ENCODE measurements around the gene SELENOF. TPM values are rescaled to one million over a fixed set of nuclear protein-coding genes. Genes with fewer than 3 reads are reported as not detected.

The SELENOF gene
- total RNA-seq, 1 experiment from 2014 or later = 175 TPM

- intact Hi-C loops (cut with micrococcal nuclease) = no loop called here
These were observed 1.5 kb downstream of the SELENOF start for GRCh38 chr1:86912281-86912900.

GRCh38 chr1:86906419-86906818 lies 7.5 kb downstream of the SELENOF start:
- Histone ChIP-seq H3K4me1 (ENCODE audit: control insufficient read depth in 1 of 2, insufficient read depth in 2 of 2, low read length in 2 of 2) (no peaks in the 10 kb centered on the region), H3K27ac (ENCODE audit: low read depth, low read length) (no peak overlapping the region), H2AFZ (ENCODE audit: low read depth, low read length, poor library complexity, severe bottlenecking) (no peak overlapping the region), H4K20me1 (ENCODE audit: insufficient read depth) (peaks cover 9% of the 10 kb centered on the region; the same call in 1 of the 2 replicates), H3K9me2 (ENCODE audit: insufficient read depth) (no peaks in the 10 kb centered on the region), H3K36me3 (ENCODE audit: control insufficient read depth in 1 of 2, insufficient read depth in 2 of 2, low read length in 2 of 2) (peaks cover 5 to 11% of the 10 kb centered on the region in 2 experiments; a peak in 3 of 4 replicates), H3K27me3 (ENCODE audit: insufficient read depth, low read length) (no peaks in the 10 kb centered on the region), H3K9ac (ENCODE audit: low read length) (no peak overlapping the region), H3K79me2 (ENCODE audit: insufficient read depth, low read length) (peaks cover 99% of the 10 kb centered on the region), H3K9me3 (ENCODE audit: control insufficient read depth in 1 of 2, insufficient read depth in 1 of 2, low read depth in 1 of 2, low read length in 2 of 2) (no peaks in the 10 kb centered on the region), H3K4me2 (ENCODE audit: low read length) (no peak overlapping the region), H3K4me3 (replicated peaks in 1 of 2; ENCODE audit: low read depth in 1 of 2, low read length in 2 of 2) (no peak overlapping the region)
- ChIA-PET RAD21 (ENCODE audit: low non-redundant PET in 1 of 2, low total read pairs in 2 of 2, uncharacterized antibody in 2 of 2, unreplicated experiment in 2 of 2) (no interaction called here), CTCF (no interaction called here), POLR2A (no interaction called here)
- DNase-seq (ENCODE audit: low read depth, low spot score) (no peak), ATAC-seq (no peak)
- intact Hi-C loops (cut with micrococcal nuclease) = no loop called here
- TF ChIP-seq CBX3 (IDR thresholded peaks at IDR 0.05; ENCODE audit: low read depth) (no peak), CTCF (IDR thresholded peaks at IDR 0.05 in 2 of 3, conservative IDR thresholded peaks at IDR 0.05 in 1 of 3; ENCODE audit: borderline replicate concordance in 1 of 3, insufficient read depth in 1 of 3, low read depth in 2 of 3, low read length in 2 of 3) (no peak), CEBPB (IDR thresholded peaks at IDR 0.05; ENCODE audit: low read depth) (no peak), ATF3 (IDR thresholded peaks at IDR 0.05) (no peak), TCF7L2 (IDR thresholded peaks at IDR 0.05; ENCODE audit: borderline replicate concordance, extremely low read depth, insufficient read depth, insufficient read length) (no peak)
- no TSS peak for BruUV-seq (replicated peaks)

More at GRCh38 chr1:86912281-86912900, 1.5 kb downstream of the SELENOF start:
- H4K20me1 ChIP-seq (ENCODE audit: insufficient read depth) = no peaks in the 10 kb centered on the region
- peaks cover 92% of the 10 kb centered on the region for H3K79me2 ChIP-seq (ENCODE audit: insufficient read depth, low read length)
- DNase-seq (ENCODE audit: low read depth, low spot score) (no peak), ATAC-seq (no peak)
- H3K4me3 ChIP-seq (replicated peaks in 1 of 2; ENCODE audit: low read depth in 1 of 2, low read length in 2 of 2) = peak overlapping the region; percentile 92 to 94
- no peak overlapping the region for H2AFZ ChIP-seq (ENCODE audit: low read depth, low read length, poor library complexity, severe bottlenecking)
- H3K27me3 ChIP-seq (ENCODE audit: insufficient read depth, low read length) = no peaks in the 10 kb centered on the region
- POLR2A ChIA-PET = no interaction called here
- H3K27ac ChIP-seq (ENCODE audit: low read depth, low read length) = no peak overlapping the region
- no peaks in the 10 kb centered on the region for H3K9me2 ChIP-seq (ENCODE audit: insufficient read depth)
- no peaks in the 10 kb centered on the region for H3K36me3 ChIP-seq (ENCODE audit: control insufficient read depth in 1 of 2, insufficient read depth in 2 of 2, low read length in 2 of 2)
- TF ChIP-seq EGR1 (IDR thresholded peaks at IDR 0.05; ENCODE audit: low read depth) (no peak), MAX (IDR thresholded peaks at IDR 0.05) (no peak), FOSL1 (IDR thresholded peaks at IDR 0.05; ENCODE audit: low read depth) (no peak), SRF (IDR thresholded peaks at IDR 0.05; ENCODE audit: low read depth) (no peak), EZH2 (IDR thresholded peaks at IDR 0.05) (no peak), ZFX (IDR thresholded peaks at IDR 0.05) (no peak), CEBPB (IDR thresholded peaks at IDR 0.05; ENCODE audit: low read depth) (no peak), YY1 (IDR thresholded peaks at IDR 0.05; ENCODE audit: extremely low read depth, insufficient replicate concordance, low read depth, low read length) (no peak), JUND (IDR thresholded peaks at IDR 0.05) (no peak), SP1 (IDR thresholded peaks at IDR 0.05; ENCODE audit: low read depth) (no peak), EZH2phosphoT487 (IDR thresholded peaks at IDR 0.05; ENCODE audit: borderline replicate concordance) (no peak)
- no TSS peak for BruUV-seq (replicated peaks)
- H3K9me3 ChIP-seq (ENCODE audit: control insufficient read depth in 1 of 2, insufficient read depth in 1 of 2, low read depth in 1 of 2, low read length in 2 of 2) = no peaks in the 10 kb centered on the region
- CTCF ChIA-PET = no interaction called here
- RAD21 ChIA-PET (ENCODE audit: low non-redundant PET in 1 of 2, low total read pairs in 2 of 2, uncharacterized antibody in 2 of 2, unreplicated experiment in 2 of 2) = no interaction called here
- H3K9ac ChIP-seq (ENCODE audit: low read length) = peak overlapping the region; percentile 95
- peak overlapping the region; percentile 73 for H3K4me2 ChIP-seq (ENCODE audit: low read length)
- H3K4me1 ChIP-seq (ENCODE audit: control insufficient read depth in 1 of 2, insufficient read depth in 2 of 2, low read length in 2 of 2) = peaks cover 11 to 21% of the 10 kb centered on the region in 2 experiments; a peak in 3 of 4 replicates
